Measurements from ENCODE around the gene SIAE.

The SIAE gene

GRCh38 chr11:124644426-124645280 lies 28.9 kb downstream of the SIAE start:
- Histone ChIP-seq H3K23ac (ENCODE audit: low read length in 2 of 2) (no peak overlapping the region), H3K36me3 (ENCODE audit: control insufficient read depth in 1 of 2, insufficient read depth in 2 of 2, low read depth in 1 of 2, low read length in 2 of 2) (peaks cover 0 to 17% of the 10 kb centered on the region in 2 experiments), H3K4me1 (ENCODE audit: control insufficient read depth, insufficient read depth, low read depth, low read length) (no peaks in the 10 kb centered on the region), H3K27me3 (ENCODE audit: control insufficient read depth in 1 of 2, insufficient read depth in 1 of 2, low read length in 2 of 2) (no peaks in the 10 kb centered on the region), H3K79me1 (replicated peaks; ENCODE audit: low read length, poor library complexity, severe bottlenecking) (no peaks in the 10 kb centered on the region), H2BK5ac (ENCODE audit: low read depth, low read length, poor library complexity, severe bottlenecking) (no peak overlapping the region), H2BK120ac (ENCODE audit: low read depth, low read length) (no peak overlapping the region), H3K18ac (ENCODE audit: low read depth in 1 of 2, low read length in 2 of 2) (no peak overlapping the region), H3K14ac (ENCODE audit: low read length in 2 of 2) (no peak overlapping the region), H2AFZ (ENCODE audit: low read depth, low read length) (no peak overlapping the region), H3K27ac (ENCODE audit: low read length, poor library complexity, severe bottlenecking) (no peak overlapping the region), H3K4me2 (ENCODE audit: low read length, poor library complexity, severe bottlenecking) (peak overlapping the region; percentile 64), H3K4me3 (ENCODE audit: insufficient read depth in 1 of 2, low read depth in 1 of 2, low read length in 2 of 2) (peak overlapping the region in 1 of 2 experiments; percentile 60), H2BK12ac (ENCODE audit: low read length in 2 of 2) (no peak overlapping the region), H4K91ac (ENCODE audit: low read length) (no peak overlapping the region), H2AK5ac (ENCODE audit: low read length, severe bottlenecking) (no peak overlapping the region), H3K9me3 (ENCODE audit: control insufficient read depth, low read length) (no peaks in the 10 kb centered on the region), H3K9ac (ENCODE audit: low read length) (peak overlapping the region; percentile 80), H4K8ac (ENCODE audit: low read length) (no peak overlapping the region), H3K4ac (ENCODE audit: low read depth in 1 of 2, low read length in 2 of 2) (no peak overlapping the region), H2BK15ac (ENCODE audit: low read depth, poor library complexity, severe bottlenecking) (no peak overlapping the region)
- DNase-seq = peak; percentile 80
- 21% methylated on average over 16 of the region's 16 CpGs for whole genome bisulfite sequencing

- H3K4me3 ChIP-seq (ENCODE audit: insufficient read depth in 1 of 2, low read depth in 1 of 2, low read length in 2 of 2) = peak overlapping the region in 1 of 2 experiments; percentile 50
- no peak overlapping the region for H4K91ac ChIP-seq (ENCODE audit: low read length)
- no peak overlapping the region for H2AK5ac ChIP-seq (ENCODE audit: low read length, severe bottlenecking)
- peaks cover 0 to 21% of the 10 kb centered on the region in 2 experiments for H3K36me3 ChIP-seq (ENCODE audit: control insufficient read depth in 1 of 2, insufficient read depth in 2 of 2, low read depth in 1 of 2, low read length in 2 of 2)
- 50% methylated on average over 2 of the region's 3 CpGs for WGBS
- H3K4me1 ChIP-seq (ENCODE audit: control insufficient read depth, insufficient read depth, low read depth, low read length) = no peaks in the 10 kb centered on the region
- H3K4me2 ChIP-seq (ENCODE audit: low read length, poor library complexity, severe bottlenecking) = no peak overlapping the region
- no peak overlapping the region for H3K4ac ChIP-seq (ENCODE audit: low read depth in 1 of 2, low read length in 2 of 2)
- H3K9me3 ChIP-seq (ENCODE audit: control insufficient read depth, low read length) = no peaks in the 10 kb centered on the region
- H3K79me1 ChIP-seq (replicated peaks; ENCODE audit: low read length, poor library complexity, severe bottlenecking) = no peaks in the 10 kb centered on the region
- H3K18ac ChIP-seq (ENCODE audit: low read depth in 1 of 2, low read length in 2 of 2) = no peak overlapping the region
- H3K27me3 ChIP-seq (ENCODE audit: control insufficient read depth in 1 of 2, insufficient read depth in 1 of 2, low read length in 2 of 2) = no peaks in the 10 kb centered on the region
- no peak overlapping the region for H3K23ac ChIP-seq (ENCODE audit: low read length in 2 of 2)
- H2BK15ac ChIP-seq (ENCODE audit: low read depth, poor library complexity, severe bottlenecking) = no peak overlapping the region
- H4K8ac ChIP-seq (ENCODE audit: low read length) = no peak overlapping the region
- peak overlapping the region; percentile 80 for H3K9ac ChIP-seq (ENCODE audit: low read length)
- peak; percentile 74 for DNase-seq
- no peak overlapping the region for H3K14ac ChIP-seq (ENCODE audit: low read length in 2 of 2)
- no peak overlapping the region for H3K27ac ChIP-seq (ENCODE audit: low read length, poor library complexity, severe bottlenecking)
- no peak overlapping the region for H2BK12ac ChIP-seq (ENCODE audit: low read length in 2 of 2)
- no peak overlapping the region for H2BK120ac ChIP-seq (ENCODE audit: low read depth, low read length)
- no peak overlapping the region for H2BK5ac ChIP-seq (ENCODE audit: low read depth, low read length, poor library complexity, severe bottlenecking)
- H2AFZ ChIP-seq (ENCODE audit: low read depth, low read length) = no peak overlapping the region
These were observed 29.7 kb downstream of the SIAE start for GRCh38 chr11:124643605-124644425.

- no peak overlapping the region for H3K4me2 ChIP-seq (ENCODE audit: low read length, poor library complexity, severe bottlenecking)
- no peak overlapping the region for H2BK5ac ChIP-seq (ENCODE audit: low read depth, low read length, poor library complexity, severe bottlenecking)
- 94% methylated on average over 6 of the region's 10 CpGs for WGBS
These were observed 30.4 kb downstream of the SIAE start for GRCh38 chr11:124643042-124643604.

GRCh38 chr11:124642628-124643027 lies 30.9 kb downstream of the SIAE start:
- Histone ChIP-seq H3K9ac (ENCODE audit: low read length) (no peak overlapping the region), H2BK120ac (ENCODE audit: low read depth, low read length) (no peak overlapping the region), H3K4me3 (ENCODE audit: insufficient read depth in 1 of 2, low read depth in 1 of 2, low read length in 2 of 2) (no peak overlapping the region), H4K91ac (ENCODE audit: low read length) (no peak overlapping the region), H3K9me3 (ENCODE audit: control insufficient read depth, low read length) (no peaks in the 10 kb centered on the region), H2BK5ac (ENCODE audit: low read depth, low read length, poor library complexity, severe bottlenecking) (no peak overlapping the region), H2AK5ac (ENCODE audit: low read length, severe bottlenecking) (no peak overlapping the region), H3K79me1 (replicated peaks; ENCODE audit: low read length, poor library complexity, severe bottlenecking) (no peaks in the 10 kb centered on the region), H2AFZ (ENCODE audit: low read depth, low read length) (no peak overlapping the region), H3K27ac (ENCODE audit: low read length, poor library complexity, severe bottlenecking) (no peak overlapping the region), H3K36me3 (ENCODE audit: control insufficient read depth in 1 of 2, insufficient read depth in 2 of 2, low read depth in 1 of 2, low read length in 2 of 2) (peaks cover under 1 to 29% of the 10 kb centered on the region in 2 experiments), H4K8ac (ENCODE audit: low read length) (no peak overlapping the region), H3K23ac (ENCODE audit: low read length in 2 of 2) (no peak overlapping the region), H3K27me3 (ENCODE audit: control insufficient read depth in 1 of 2, insufficient read depth in 1 of 2, low read length in 2 of 2) (no peaks in the 10 kb centered on the region), H2BK12ac (ENCODE audit: low read length in 2 of 2) (no peak overlapping the region), H3K4me2 (ENCODE audit: low read length, poor library complexity, severe bottlenecking) (no peak overlapping the region), H3K18ac (ENCODE audit: low read depth in 1 of 2, low read length in 2 of 2) (no peak overlapping the region), H3K4me1 (ENCODE audit: control insufficient read depth, insufficient read depth, low read depth, low read length) (no peaks in the 10 kb centered on the region), H3K14ac (ENCODE audit: low read length in 2 of 2) (no peak overlapping the region), H3K4ac (ENCODE audit: low read depth in 1 of 2, low read length in 2 of 2) (no peak overlapping the region), H2BK15ac (ENCODE audit: low read depth, poor library complexity, severe bottlenecking) (no peak overlapping the region)
- WGBS = 89% methylated on average over 3 of the region's 3 CpGs
- DNase-seq = no peak

More at GRCh38 chr11:124643042-124643604, 30.4 kb downstream of the SIAE start:
- H2BK15ac ChIP-seq (ENCODE audit: low read depth, poor library complexity, severe bottlenecking) = no peak overlapping the region
- no peak overlapping the region for H3K4ac ChIP-seq (ENCODE audit: low read depth in 1 of 2, low read length in 2 of 2)
- no peak overlapping the region for H2BK120ac ChIP-seq (ENCODE audit: low read depth, low read length)
- no peak overlapping the region for H3K27ac ChIP-seq (ENCODE audit: low read length, poor library complexity, severe bottlenecking)
- no peak overlapping the region for H2AK5ac ChIP-seq (ENCODE audit: low read length, severe bottlenecking)
- H4K8ac ChIP-seq (ENCODE audit: low read length) = no peak overlapping the region
- H3K9me3 ChIP-seq (ENCODE audit: control insufficient read depth, low read length) = no peaks in the 10 kb centered on the region
- no peak overlapping the region for H2AFZ ChIP-seq (ENCODE audit: low read depth, low read length)
- no peaks in the 10 kb centered on the region for H3K4me1 ChIP-seq (ENCODE audit: control insufficient read depth, insufficient read depth, low read depth, low read length)
- no peak overlapping the region for H3K18ac ChIP-seq (ENCODE audit: low read depth in 1 of 2, low read length in 2 of 2)
- H2BK12ac ChIP-seq (ENCODE audit: low read length in 2 of 2) = no peak overlapping the region
- no peak overlapping the region for H3K23ac ChIP-seq (ENCODE audit: low read length in 2 of 2)
- peaks cover 0 to 26% of the 10 kb centered on the region in 2 experiments for H3K36me3 ChIP-seq (ENCODE audit: control insufficient read depth in 1 of 2, insufficient read depth in 2 of 2, low read depth in 1 of 2, low read length in 2 of 2)
- no peak overlapping the region for H3K4me3 ChIP-seq (ENCODE audit: insufficient read depth in 1 of 2, low read depth in 1 of 2, low read length in 2 of 2)
- DNase-seq = no peak
- H3K79me1 ChIP-seq (replicated peaks; ENCODE audit: low read length, poor library complexity, severe bottlenecking) = no peaks in the 10 kb centered on the region
- H4K91ac ChIP-seq (ENCODE audit: low read length) = no peak overlapping the region
- peak overlapping the region; percentile 80 for H3K9ac ChIP-seq (ENCODE audit: low read length)
- no peak overlapping the region for H3K14ac ChIP-seq (ENCODE audit: low read length in 2 of 2)
- H3K27me3 ChIP-seq (ENCODE audit: control insufficient read depth in 1 of 2, insufficient read depth in 1 of 2, low read length in 2 of 2) = no peaks in the 10 kb centered on the region
